Keratinocyte (primary cell): ENCODE data around the gene MRPL40. TPM values are rescaled to one million over a fixed set of nuclear protein-coding genes. Genes with fewer than 3 reads are reported as not detected.

Experiments used
- DNase-seq: peaks from one replicate; pipeline ENCODE4 v3.0.0-alpha.2; 2011; ENCODE audit warnings: low read depth, missing footprints, low spot score
- FAIRE-seq: peaks from 2 replicates; lab custom pipeline; 2011; peaks lifted over from hg19 to GRCh38; lab: Jason Lieb, UNC
- H2AFZ ChIP-seq: 2 replicates; pipeline ENCODE4 v1.6.0; 2012; ENCODE audit warnings: low read length, control low read depth, inconsistent platforms; ENCODE audit not compliant: control insufficient read depth
- H3K27ac ChIP-seq: 2 replicates; pipeline ENCODE4 v1.5.1; 2011; ENCODE audit warnings: low read length; ENCODE audit not compliant: control insufficient read depth, insufficient read depth
- H3K27me3 ChIP-seq: 3 replicates; pipeline ENCODE4 v1.6.0; 2011; ENCODE audit warnings: low read length; ENCODE audit not compliant: control insufficient read depth, insufficient read depth; ENCODE audit errors: extremely low read depth
- H3K36me3 ChIP-seq, 2 experiments: 2 replicates in 1 of 2; 3 replicates in 1 of 2; pipeline ENCODE4 v1.5.1; 2011; ENCODE audit warnings: low read length in 2 of 2, mild to moderate bottlenecking in 1 of 2; ENCODE audit not compliant: control insufficient read depth in 2 of 2, insufficient read depth in 2 of 2; ENCODE audit errors: extremely low read depth in 1 of 2
- H3K4me1 ChIP-seq: 3 replicates; pipeline ENCODE4 v1.5.1; 2011; ENCODE audit warnings: low read length; ENCODE audit not compliant: control insufficient read depth, insufficient read depth; ENCODE audit errors: extremely low read depth
- H3K4me2 ChIP-seq: 3 replicates; pipeline ENCODE4 v1.6.0; 2011; ENCODE audit warnings: low read depth, low read length; ENCODE audit not compliant: control insufficient read depth, insufficient read depth; ENCODE audit errors: extremely low read depth
- H3K4me3 ChIP-seq, 3 experiments: fragments of 200-600 bp in 1 of 3; sonication (generic) in 1 of 3; 2 replicates in 2 of 3; 3 replicates in 1 of 3; pipeline ENCODE4 v1.5.1; 2011 to 2016; ENCODE audit warnings: low read length in 3 of 3, mild to moderate bottlenecking in 3 of 3, control low read depth in 2 of 3, inconsistent platforms in 1 of 3, low read depth in 1 of 3, mixed read lengths in 1 of 3, mixed run types in 1 of 3, moderate library complexity in 1 of 3; ENCODE audit not compliant: control insufficient read depth in 2 of 3, insufficient read depth in 2 of 3; ENCODE audit errors: extremely low read depth in 1 of 3
- H3K79me2 ChIP-seq: 2 replicates; pipeline ENCODE4 v1.6.0; 2012; ENCODE audit warnings: low read length; ENCODE audit not compliant: control insufficient read depth, insufficient read depth
- H3K9ac ChIP-seq: 3 replicates; pipeline ENCODE4 v1.6.0; 2011; ENCODE audit warnings: low read length; ENCODE audit not compliant: control insufficient read depth, insufficient read depth; ENCODE audit errors: extremely low read depth
- H3K9me1 ChIP-seq: 3 replicates; pipeline ENCODE4 v1.6.0; 2011; ENCODE audit warnings: low read length; ENCODE audit not compliant: control insufficient read depth, insufficient read depth; ENCODE audit errors: extremely low read depth
- H3K9me3 ChIP-seq: 2 replicates; pipeline ENCODE4 v1.5.1; 2012; ENCODE audit warnings: low read depth, low read length; ENCODE audit not compliant: control insufficient read depth
- H4K20me1 ChIP-seq: 3 replicates; pipeline ENCODE4 v1.6.0; 2011; ENCODE audit warnings: low read length; ENCODE audit not compliant: control insufficient read depth, insufficient read depth; ENCODE audit errors: extremely low read depth
- EZH2 ChIP-seq: IDR thresholded peaks from one replicate; pipeline ENCODE4 v1.6.1; 2012; ENCODE audit warnings: inconsistent platforms, mild to moderate bottlenecking, low read length, moderate library complexity
- dilution Hi-C: fragments of 300-500 bp; cut with MboI; formaldehyde crosslinking; loops from one replicate; pipeline ENCODE4 v1.7.0; 2020; ENCODE audit warnings: low sequenced_read_pairs; ENCODE audit not compliant: extremely low pct_ligation_motif_present
- polyA plus RNA-seq, 5 experiments: library from polyadenylated mRNA; depleted of rRNA in 3 of 5; stranded (reverse) in 3 of 5; stranded (forward) in 1 of 5; unstranded in 1 of 5; fragments of >200 nt; gene quantifications; 1 replicate in 1 of 5; 2 replicates in 3 of 5; 3 replicates in 1 of 5; pipeline versions ENCODE4 v1.2.1 to v1.2.3, GENCODE V29; 2011 to 2012; ENCODE audit warnings: missing spikeins in 2 of 5, low read depth in 1 of 5, low replicate concordance in 1 of 5
- TF ChIP-seq, protein P1 (sequence below), 3 experiments: IDR thresholded peaks in 1 of 3; conservative IDR thresholded peaks in 1 of 3; optimal IDR thresholded peaks in 1 of 3; 2 replicates in 2 of 3; 3 replicates in 1 of 3; pipeline versions ENCODE3 to v1.5.1; 2011; ENCODE audit warnings: low read length in 3 of 3, mild to moderate bottlenecking in 3 of 3, moderate library complexity in 2 of 3, control low read depth in 1 of 3, inconsistent platforms in 1 of 3; ENCODE audit not compliant: insufficient read depth in 2 of 3; ENCODE audit errors: extremely low read depth in 1 of 3

The MRPL40 gene
- polyA plus RNA-seq, 1 donor (not counting 4 experiments of a cell fraction or from before 2014, with no cell fraction given), result 46.3 TPM

DNA sequence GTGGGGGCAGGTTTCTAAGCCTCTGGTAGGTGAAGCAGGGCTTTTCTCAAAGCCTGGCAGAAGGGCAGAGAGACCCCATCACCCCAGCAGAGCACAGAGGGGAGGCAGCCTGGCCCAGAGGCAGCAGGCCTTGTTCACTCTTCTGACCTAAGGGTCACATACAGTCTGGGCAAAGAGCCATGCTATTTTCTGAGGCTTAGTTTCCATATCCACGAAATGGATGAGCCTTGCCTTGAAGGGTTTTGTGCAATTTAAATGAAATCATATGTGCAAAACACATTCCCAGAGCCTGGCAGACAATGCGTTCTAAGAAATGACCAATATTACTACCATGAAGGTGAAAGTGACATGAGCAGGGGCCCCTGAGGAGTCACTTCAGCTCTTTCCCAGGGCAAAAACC lies 45.3 kb upstream of the MRPL40 start:
- Histone ChIP-seq H3K4me2 (no peak overlapping the region), H3K9me3 (no peaks in the 10 kb centered on the region), H3K36me3 (peaks cover 48 to 50% of the 10 kb centered on the region in 2 experiments), H3K27me3 (no peaks in the 10 kb centered on the region), H4K20me1 (no peaks in the 10 kb centered on the region), H3K4me1 (no peaks in the 10 kb centered on the region), H3K27ac (no peak overlapping the region), H3K4me3 (no peak overlapping the region), H3K9me1 (no peaks in the 10 kb centered on the region), H2AFZ (no peak overlapping the region), H3K9ac (no peak overlapping the region), H3K79me2 (no peaks in the 10 kb centered on the region)
- dilution Hi-C loops, result no loop called here
- no peak for DNase-seq
- FAIRE-seq, result no peak
- TF ChIP-seq, protein P1, sequence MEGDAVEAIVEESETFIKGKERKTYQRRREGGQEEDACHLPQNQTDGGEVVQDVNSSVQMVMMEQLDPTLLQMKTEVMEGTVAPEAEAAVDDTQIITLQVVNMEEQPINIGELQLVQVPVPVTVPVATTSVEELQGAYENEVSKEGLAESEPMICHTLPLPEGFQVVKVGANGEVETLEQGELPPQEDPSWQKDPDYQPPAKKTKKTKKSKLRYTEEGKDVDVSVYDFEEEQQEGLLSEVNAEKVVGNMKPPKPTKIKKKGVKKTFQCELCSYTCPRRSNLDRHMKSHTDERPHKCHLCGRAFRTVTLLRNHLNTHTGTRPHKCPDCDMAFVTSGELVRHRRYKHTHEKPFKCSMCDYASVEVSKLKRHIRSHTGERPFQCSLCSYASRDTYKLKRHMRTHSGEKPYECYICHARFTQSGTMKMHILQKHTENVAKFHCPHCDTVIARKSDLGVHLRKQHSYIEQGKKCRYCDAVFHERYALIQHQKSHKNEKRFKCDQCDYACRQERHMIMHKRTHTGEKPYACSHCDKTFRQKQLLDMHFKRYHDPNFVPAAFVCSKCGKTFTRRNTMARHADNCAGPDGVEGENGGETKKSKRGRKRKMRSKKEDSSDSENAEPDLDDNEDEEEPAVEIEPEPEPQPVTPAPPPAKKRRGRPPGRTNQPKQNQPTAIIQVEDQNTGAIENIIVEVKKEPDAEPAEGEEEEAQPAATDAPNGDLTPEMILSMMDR (optimal IDR thresholded peaks at IDR 0.05 in 1 of 3, IDR thresholded peaks at IDR 0.05 in 1 of 3, conservative IDR thresholded peaks at IDR 0.05 in 1 of 3; ENCODE audit: extremely low read depth in 1 of 3, insufficient read depth in 2 of 3, low read length in 3 of 3), result no peak
- TF ChIP-seq EZH2, result no peak

DNA sequence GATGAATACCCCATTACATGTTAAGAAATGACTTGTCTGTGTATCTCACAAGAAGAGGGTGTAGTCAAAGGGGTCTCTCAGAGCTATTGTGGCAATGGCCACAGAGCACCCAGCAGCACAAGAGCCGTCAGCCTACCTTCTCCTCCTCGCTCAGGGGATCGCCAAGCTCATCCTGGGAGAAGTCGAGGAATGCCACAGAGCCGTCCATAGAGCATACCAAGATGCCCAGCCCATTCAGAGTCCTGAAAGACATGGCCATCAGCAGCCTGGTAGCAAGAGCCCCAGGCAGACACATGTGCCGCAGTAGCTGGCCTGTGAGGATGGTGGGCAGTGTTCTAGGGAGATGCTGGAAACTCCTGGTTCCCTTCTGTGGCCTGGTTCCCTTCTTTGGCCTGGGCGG lies 44.8 kb upstream of the MRPL40 start:
- Histone ChIP-seq H3K9me3 (no peaks in the 10 kb centered on the region), H4K20me1 (no peaks in the 10 kb centered on the region), H3K27me3 (no peaks in the 10 kb centered on the region), H3K4me2 (no peak overlapping the region), H3K9me1 (no peaks in the 10 kb centered on the region), H3K4me3 (no peak overlapping the region), H2AFZ (no peak overlapping the region), H3K27ac (no peak overlapping the region), H3K79me2 (no peaks in the 10 kb centered on the region), H3K9ac (no peak overlapping the region), H3K36me3 (peaks cover 47 to 50% of the 10 kb centered on the region in 2 experiments), H3K4me1 (no peaks in the 10 kb centered on the region)
- FAIRE-seq (no peak), DNase-seq (no peak)
- dilution Hi-C loops, result no loop called here
- no peak for TF ChIP-seq EZH2
- TF ChIP-seq, protein P1 (optimal IDR thresholded peaks at IDR 0.05 in 1 of 3, IDR thresholded peaks at IDR 0.05 in 1 of 3, conservative IDR thresholded peaks at IDR 0.05 in 1 of 3; ENCODE audit: extremely low read depth in 1 of 3, insufficient read depth in 2 of 3, low read length in 3 of 3), result no peak
